Activated naive CD4-positive, alpha-beta T cell treated with anti-CD3 and anti-CD28 coated beads for 36 hours (primary cell): ENCODE measurements around the gene EBPL. TPM values are rescaled to one million over a fixed set of nuclear protein-coding genes. Genes with fewer than 3 reads are reported as not detected.

Experiments
- CTCF ChIA-PET: fragments of 350-600 bp; sonication (Branson Sonifier 250); formaldehyde crosslinking; loops from one replicate; lab custom pipeline; 2021; ENCODE audit warnings: antibody characterized with exemption; lab: Charles Lee
- DNase-seq: peaks from one replicate; pipeline ENCODE4 v3.0.0-alpha.2; 2020
- H3K27ac Mint-ChIP-seq: one replicate; pipeline ENCODE4 v1.8.0; 2021; ENCODE audit warnings: mild to moderate bottlenecking, mixed read lengths
- H3K27me3 Mint-ChIP-seq: one replicate; pipeline ENCODE4 v1.8.0; 2021; ENCODE audit warnings: low read depth, mixed read lengths
- H3K36me3 Mint-ChIP-seq: one replicate; pipeline ENCODE4 v1.8.0; 2021; ENCODE audit warnings: low read depth, mixed read lengths
- H3K4me1 Mint-ChIP-seq: one replicate; pipeline ENCODE4 v1.8.0; 2021; ENCODE audit warnings: low read depth, mixed read lengths
- H3K4me3 Mint-ChIP-seq: one replicate; pipeline ENCODE4 v1.8.0; 2021; ENCODE audit warnings: mild to moderate bottlenecking, moderate library complexity, mixed read lengths
- H3K9me3 Mint-ChIP-seq: one replicate; pipeline ENCODE4 v1.8.0; 2021; ENCODE audit warnings: mixed read lengths
- intact Hi-C: fragments of 100-400 bp; cut with micrococcal nuclease; formaldehyde crosslinking; loops from one replicate; pipeline ENCODE4 v1.15.1; 2023
- total RNA-seq, 2 experiments: library from RNA; stranded (reverse); gene quantifications; one replicate each; pipeline ENCODE4 v1.2.3, GENCODE V29; 2021

EBPL gene
- total RNA-seq, 2 experiments from 2014 or later = 46.8 to 49.3 TPM

GRCh38 chr13:49643035-49643646 lies 48.1 kb downstream of the EBPL start:
- Mint-ChIP-seq H3K4me1 (peaks cover 6% of the 10 kb centered on the region), H3K27me3 (no peaks in the 10 kb centered on the region), H3K9me3 (no peaks in the 10 kb centered on the region), H3K36me3 (no peaks in the 10 kb centered on the region), H3K27ac (no peak overlapping the region), H3K4me3 (no peak overlapping the region)
- no peak for DNase-seq
- intact Hi-C loops = no loop called here
- CTCF ChIA-PET = no interaction called here

- Mint-ChIP-seq H3K9me3 (no peaks in the 10 kb centered on the region), H3K27me3 (no peaks in the 10 kb centered on the region), H3K36me3 (no peaks in the 10 kb centered on the region), H3K4me1 (peaks cover 6% of the 10 kb centered on the region), H3K27ac (no peak overlapping the region), H3K4me3 (no peak overlapping the region)
- CTCF ChIA-PET = no interaction called here
- intact Hi-C loops = no loop called here
- no peak for DNase-seq
Measured at GRCh38 chr13:49641801-49642291, 49.4 kb downstream of the EBPL start.

GRCh38 chr13:49638744-49639072 lies 52.6 kb downstream of the EBPL start:
- no peaks in the 10 kb centered on the region for H3K9me3 Mint-ChIP-seq
- no peaks in the 10 kb centered on the region for H3K27me3 Mint-ChIP-seq
- peaks cover 8% of the 10 kb centered on the region for H3K4me1 Mint-ChIP-seq
- CTCF ChIA-PET = interaction anchor here (1.6 kb wide), 1 partner anchor 15 kb away, joined by 4 read pairs; no protein-coding TSS in a partner anchor
- DNase-seq = no peak
- intact Hi-C loops = no loop called here
- no peak overlapping the region for H3K27ac Mint-ChIP-seq
- no peaks in the 10 kb centered on the region for H3K36me3 Mint-ChIP-seq
- H3K4me3 Mint-ChIP-seq = no peak overlapping the region

- no peaks in the 10 kb centered on the region for H3K9me3 Mint-ChIP-seq
- CTCF ChIA-PET = interaction anchor here (1.6 kb wide), 1 partner anchor 14 kb away, joined by 4 read pairs; no protein-coding TSS in a partner anchor
- H3K27me3 Mint-ChIP-seq = no peaks in the 10 kb centered on the region
- H3K4me3 Mint-ChIP-seq = no peak overlapping the region
- no peak for DNase-seq
- H3K4me1 Mint-ChIP-seq = peaks cover 8% of the 10 kb centered on the region
- no peak overlapping the region for H3K27ac Mint-ChIP-seq
- intact Hi-C loops = no loop called here
- H3K36me3 Mint-ChIP-seq = no peaks in the 10 kb centered on the region
Measured at GRCh38 chr13:49638030-49638743, 53.1 kb downstream of the EBPL start.

- Mint-ChIP-seq H3K27ac (peak overlapping the region; percentile 44), H3K9me3 (no peaks in the 10 kb centered on the region), H3K27me3 (no peaks in the 10 kb centered on the region), H3K36me3 (no peaks in the 10 kb centered on the region), H3K4me3 (no peak overlapping the region), H3K4me1 (peaks cover 7% of the 10 kb centered on the region)
- CTCF ChIA-PET = no interaction called here
- intact Hi-C loops = no loop called here
- DNase-seq = no peak
Measured at GRCh38 chr13:49636705-49637104, 54.6 kb downstream of the EBPL start.

- intact Hi-C loops = no loop called here
- peak overlapping the region; percentile 34 for H3K27ac Mint-ChIP-seq
- H3K9me3 Mint-ChIP-seq = no peaks in the 10 kb centered on the region
- CTCF ChIA-PET = no interaction called here
- DNase-seq = peak; percentile 38
- no peaks in the 10 kb centered on the region for H3K36me3 Mint-ChIP-seq
- peak overlapping the region; percentile 49 for H3K4me3 Mint-ChIP-seq
- no peaks in the 10 kb centered on the region for H3K27me3 Mint-ChIP-seq
- peaks cover 7% of the 10 kb centered on the region for H3K4me1 Mint-ChIP-seq
Measured at GRCh38 chr13:49635599-49636433, 55.5 kb downstream of the EBPL start.

- CTCF ChIA-PET = interaction anchor here (1.0 kb wide), 1 partner anchor 212 kb away, joined by 3 read pairs; no protein-coding TSS in a partner anchor
- Mint-ChIP-seq H3K4me1 (peaks cover 11% of the 10 kb centered on the region), H3K27ac (no peak overlapping the region), H3K4me3 (no peak overlapping the region), H3K36me3 (no peaks in the 10 kb centered on the region), H3K9me3 (no peaks in the 10 kb centered on the region), H3K27me3 (no peaks in the 10 kb centered on the region)
- DNase-seq = no peak
- intact Hi-C loops = no loop called here
Measured at GRCh38 chr13:49633710-49634109, 57.6 kb downstream of the EBPL start.

- Mint-ChIP-seq H3K36me3 (no peaks in the 10 kb centered on the region), H3K4me1 (peaks cover 22% of the 10 kb centered on the region), H3K27me3 (no peaks in the 10 kb centered on the region), H3K9me3 (no peaks in the 10 kb centered on the region), H3K27ac (no peak overlapping the region), H3K4me3 (no peak overlapping the region)
- no peak for DNase-seq
- CTCF ChIA-PET = interaction anchor here (0.7 kb wide), 1 partner anchor 120 kb away, joined by 3 read pairs; no protein-coding TSS in a partner anchor
- intact Hi-C loops = no loop called here
Measured at GRCh38 chr13:49632156-49632555, 59.1 kb downstream of the EBPL start.

GRCh38 chr13:49630580-49630979 lies 60.7 kb downstream of the EBPL start:
- intact Hi-C loops = no loop called here

DNA sequence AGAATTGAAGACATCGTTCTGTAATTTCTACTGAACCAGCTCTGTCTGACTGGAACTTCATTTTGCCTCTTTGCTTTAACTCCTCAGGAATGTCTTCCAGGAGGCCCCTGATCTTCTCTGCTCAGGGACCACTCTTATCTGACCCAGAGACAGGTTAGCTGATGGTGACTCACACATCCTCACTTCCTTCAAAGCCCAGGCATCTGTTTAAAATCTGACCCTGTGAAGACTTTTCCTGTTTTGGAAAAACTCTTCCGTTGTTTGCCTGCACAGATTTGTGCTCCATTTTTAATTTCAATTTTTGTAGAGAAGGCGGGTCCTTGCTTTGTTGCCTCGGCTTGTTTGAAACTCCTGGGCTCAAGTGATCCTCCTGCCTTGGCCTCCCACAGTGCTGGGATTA lies 61.3 kb downstream of the EBPL start:
- no peak overlapping the region for H3K4me3 Mint-ChIP-seq
- no peaks in the 10 kb centered on the region for H3K27me3 Mint-ChIP-seq
- H3K36me3 Mint-ChIP-seq = no peaks in the 10 kb centered on the region
- intact Hi-C loops = no loop called here
- CTCF ChIA-PET = no interaction called here
- no peak overlapping the region for H3K27ac Mint-ChIP-seq
- no peaks in the 10 kb centered on the region for H3K9me3 Mint-ChIP-seq
- no peak for DNase-seq
- H3K4me1 Mint-ChIP-seq = peaks cover 15% of the 10 kb centered on the region

More at GRCh38 chr13:49630580-49630979, 60.7 kb downstream of the EBPL start:
- Mint-ChIP-seq H3K36me3 (no peaks in the 10 kb centered on the region), H3K9me3 (no peaks in the 10 kb centered on the region), H3K4me1 (peaks cover 18% of the 10 kb centered on the region), H3K27me3 (no peaks in the 10 kb centered on the region), H3K4me3 (no peak overlapping the region), H3K27ac (no peak overlapping the region)
- DNase-seq = no peak
- CTCF ChIA-PET = no interaction called here

DNA sequence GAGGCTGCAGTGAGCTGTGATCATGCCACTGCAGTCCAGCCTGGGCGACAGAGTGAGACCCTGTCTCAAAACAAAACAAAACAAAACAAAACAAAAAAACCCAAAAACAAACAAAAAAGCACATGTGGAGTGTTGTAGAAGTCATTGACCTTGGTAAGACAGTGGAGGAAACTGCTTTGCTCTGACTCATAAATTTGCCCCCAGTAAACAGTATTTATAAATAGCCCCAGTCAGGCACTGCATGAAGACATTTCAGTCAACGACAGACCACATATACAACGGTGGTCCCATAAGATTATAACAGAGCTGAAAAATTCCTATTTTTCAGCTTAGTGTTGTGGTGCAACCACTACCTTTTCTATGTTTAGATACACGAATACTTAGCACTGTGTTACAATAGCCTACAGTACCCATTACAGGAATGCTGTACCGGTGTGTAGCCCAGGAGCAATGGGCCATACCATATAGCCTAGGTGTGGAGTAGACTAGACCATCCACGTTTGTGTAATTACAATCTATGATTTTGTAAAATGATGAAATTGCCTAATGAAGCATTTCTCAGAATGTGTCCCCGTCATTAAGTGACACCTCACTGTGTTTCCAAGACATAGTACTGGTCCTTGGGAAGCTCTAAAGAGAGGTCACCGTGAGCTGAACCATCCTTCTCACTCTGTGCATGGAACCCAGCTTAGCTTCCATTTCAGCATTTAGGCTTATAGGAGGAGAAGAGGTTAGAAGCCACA lies 61.9 kb downstream of the EBPL start:
- Mint-ChIP-seq H3K4me1 (peaks cover 15% of the 10 kb centered on the region), H3K9me3 (no peaks in the 10 kb centered on the region), H3K27ac (no peak overlapping the region), H3K36me3 (no peaks in the 10 kb centered on the region), H3K27me3 (no peaks in the 10 kb centered on the region), H3K4me3 (peak overlapping the region; percentile 77)
- intact Hi-C loops = no loop called here
- CTCF ChIA-PET = interaction anchor here (1.5 kb wide), 1 partner anchor 15 kb away, joined by 3 read pairs; no protein-coding TSS in a partner anchor
- DNase-seq = no peak
